Activated CD8-positive, alpha-beta memory T cell treated with anti-CD3 and anti-CD28 coated beads, Interleukin-2, amount 10 ng/mL, durations not matched to agents 7 days and 5 days (primary cell): Measurements from ENCODE around the gene TMED4. TPM values are rescaled to one million over a fixed set of nuclear protein-coding genes. Genes with fewer than 3 reads are reported as not detected.

Experiments used
- ATAC-seq: fragments of 150-1000 bp; cut with Tn5 transposase; one replicate; pipeline ENCODE4 v1.10.0; 2021; ENCODE audit warnings: moderate library complexity
- CTCF ChIA-PET: fragments of 350-600 bp; sonication (Branson Sonifier 250); formaldehyde crosslinking; loops from one replicate; lab custom pipeline; 2021; ENCODE audit warnings: antibody characterized with exemption; lab: Charles Lee
- DNase-seq: peaks from one replicate; pipeline ENCODE4 v3.0.0-alpha.2; 2020
- H3K27ac Mint-ChIP-seq: one replicate; pipeline ENCODE4 v1.8.0; 2021; ENCODE audit warnings: mild to moderate bottlenecking, mixed read lengths
- H3K27me3 Mint-ChIP-seq: one replicate; pipeline ENCODE4 v1.8.0; 2021; ENCODE audit warnings: mixed read lengths
- H3K36me3 Mint-ChIP-seq: one replicate; pipeline ENCODE4 v1.8.0; 2021; ENCODE audit warnings: mild to moderate bottlenecking, mixed read lengths
- H3K4me1 Mint-ChIP-seq: one replicate; pipeline ENCODE4 v1.8.0; 2021; ENCODE audit warnings: mixed read lengths
- H3K4me3 Mint-ChIP-seq: one replicate; pipeline ENCODE4 v1.8.0; 2021; ENCODE audit warnings: mild to moderate bottlenecking, moderate library complexity, mixed read lengths
- H3K9me3 Mint-ChIP-seq: one replicate; pipeline ENCODE4 v1.8.0; 2022; ENCODE audit warnings: low read depth, mixed read lengths
- total RNA-seq, 2 experiments: library from RNA; stranded (reverse); gene quantifications; one replicate each; pipeline ENCODE4 v1.2.3, GENCODE V29; 2021

The TMED4 gene
- total RNA-seq, 2 experiments from 2014 or later = 74.8 to 77.4 TPM

DNA sequence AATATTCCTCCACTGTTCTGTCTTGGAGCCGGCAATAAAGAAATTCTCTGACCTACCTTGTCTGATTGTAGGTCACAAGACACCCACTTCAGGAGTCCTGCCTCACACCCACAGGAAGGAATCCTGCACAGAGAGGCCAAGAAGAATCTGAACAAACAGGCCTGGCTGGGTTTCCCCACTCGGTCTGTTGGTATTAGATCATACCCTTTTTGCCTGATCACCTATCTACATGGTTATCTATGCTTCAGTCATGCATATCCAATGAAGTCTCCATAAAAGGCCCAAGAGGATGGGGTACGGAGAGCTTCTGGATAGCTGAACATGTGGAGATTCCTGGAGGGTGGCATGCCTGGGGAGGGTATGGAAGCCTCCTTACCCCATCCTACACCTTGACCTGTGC, 36.7 kb upstream of the TMED4 start:
- no peaks in the 10 kb centered on the region for H3K27me3 Mint-ChIP-seq
- no peak overlapping the region for H3K4me3 Mint-ChIP-seq
- ATAC-seq (no peak), DNase-seq (no peak)
- H3K4me1 Mint-ChIP-seq = peaks cover 84% of the 10 kb centered on the region
- peaks cover 40% of the 10 kb centered on the region for H3K36me3 Mint-ChIP-seq
- CTCF ChIA-PET = interaction anchor here (4.5 kb wide), 1 partner anchor 12 kb away, joined by 20 read pairs; the partner anchor contains the start of gene OGDH
- no peaks in the 10 kb centered on the region for H3K9me3 Mint-ChIP-seq
- H3K27ac Mint-ChIP-seq = peak overlapping the region; percentile 85

DNA sequence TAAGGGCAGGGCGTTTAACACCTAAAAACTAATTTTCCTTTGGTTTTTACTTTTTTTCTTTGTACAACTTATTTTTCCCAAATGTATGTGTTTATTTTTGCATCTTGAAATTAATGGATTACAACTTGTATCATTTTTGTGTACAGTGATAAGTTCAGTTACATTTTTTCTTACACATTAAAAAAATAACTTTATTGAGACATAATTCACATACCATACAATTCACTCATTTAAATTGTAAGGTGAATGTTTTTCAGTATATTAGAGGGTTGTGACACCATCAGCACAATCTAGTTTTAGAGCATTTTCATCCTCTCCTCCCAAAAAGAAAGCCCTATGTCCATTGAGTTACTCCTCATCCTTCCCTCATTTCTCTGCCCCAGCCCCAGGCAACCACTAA, 36.0 kb upstream of the TMED4 start:
- Mint-ChIP-seq H3K4me1 (peaks cover 79% of the 10 kb centered on the region), H3K27ac (peak overlapping the region; percentile 85), H3K9me3 (no peaks in the 10 kb centered on the region), H3K36me3 (peaks cover 38% of the 10 kb centered on the region), H3K27me3 (no peaks in the 10 kb centered on the region), H3K4me3 (no peak overlapping the region)
- ATAC-seq (no peak), DNase-seq (no peak)
- CTCF ChIA-PET = interaction anchor here (4.5 kb wide), 1 partner anchor 11 kb away, joined by 20 read pairs; the partner anchor contains the start of gene OGDH

DNA sequence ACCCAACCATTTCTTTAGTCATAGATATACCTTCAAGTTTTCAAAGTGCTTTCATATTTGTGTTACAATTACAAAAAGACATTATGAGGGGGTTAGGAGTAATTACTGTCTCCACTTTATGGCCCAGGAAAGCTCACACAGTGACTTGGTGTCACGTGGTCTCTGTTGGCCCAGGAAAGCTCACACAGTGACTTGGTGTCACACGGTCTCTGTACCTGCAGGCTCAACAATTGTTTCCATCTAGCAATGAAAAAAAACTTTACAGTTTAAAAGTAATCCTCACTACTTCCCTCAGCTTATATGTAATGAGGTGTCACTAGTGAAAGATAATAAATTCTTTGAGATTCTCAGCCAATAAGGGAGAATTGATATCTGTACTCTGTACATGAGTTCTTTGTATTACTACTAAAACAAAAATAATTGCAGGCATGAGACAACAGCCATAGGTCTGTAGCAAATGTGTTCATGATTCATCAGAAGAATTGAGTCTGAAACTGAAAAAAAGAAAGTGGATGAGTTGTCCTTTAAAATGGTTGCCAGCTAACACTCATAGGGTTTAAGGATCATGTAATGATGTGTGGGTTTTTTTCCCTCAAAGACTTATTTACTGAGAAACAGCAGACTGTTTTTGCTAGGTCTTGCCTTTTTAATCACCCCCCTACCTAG, 35.3 kb upstream of the TMED4 start:
- ATAC-seq (peak; percentile 71), DNase-seq (peak; percentile 55)
- H3K27me3 Mint-ChIP-seq = no peaks in the 10 kb centered on the region
- H3K27ac Mint-ChIP-seq = peak overlapping the region; percentile 85
- CTCF ChIA-PET = interaction anchor here (1.1 to 4.5 kb wide), 4 partner anchors 10 to 22 kb away, joined by 3 to 20 read pairs (median 5); partner anchors contain the start of gene OGDH
- H3K4me1 Mint-ChIP-seq = peaks cover 74% of the 10 kb centered on the region
- H3K9me3 Mint-ChIP-seq = no peaks in the 10 kb centered on the region
- H3K4me3 Mint-ChIP-seq = no peak overlapping the region
- peaks cover 36% of the 10 kb centered on the region for H3K36me3 Mint-ChIP-seq

DNA sequence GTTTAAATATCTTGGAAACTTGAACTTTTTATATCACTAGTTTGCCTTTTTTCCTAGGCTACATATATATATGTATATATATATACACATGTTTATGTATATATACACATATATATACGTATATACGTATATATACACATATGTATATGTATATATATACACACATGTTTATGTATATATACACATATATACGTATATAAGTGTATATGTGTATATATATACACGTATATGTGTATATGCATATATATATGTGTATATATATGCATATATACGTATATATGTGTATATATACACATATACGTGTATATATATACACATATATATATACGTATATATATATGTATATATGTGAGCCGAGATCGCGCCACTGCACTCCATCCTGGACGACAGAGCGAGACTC, 34.5 kb upstream of the TMED4 start:
- H3K36me3 Mint-ChIP-seq = peaks cover 35% of the 10 kb centered on the region
- CTCF ChIA-PET = interaction anchor here (1.1 to 4.5 kb wide), 5 partner anchors 10 to 230 kb away, joined by 3 to 20 read pairs (median 4); partner anchors contain the start of gene OGDH

DNA sequence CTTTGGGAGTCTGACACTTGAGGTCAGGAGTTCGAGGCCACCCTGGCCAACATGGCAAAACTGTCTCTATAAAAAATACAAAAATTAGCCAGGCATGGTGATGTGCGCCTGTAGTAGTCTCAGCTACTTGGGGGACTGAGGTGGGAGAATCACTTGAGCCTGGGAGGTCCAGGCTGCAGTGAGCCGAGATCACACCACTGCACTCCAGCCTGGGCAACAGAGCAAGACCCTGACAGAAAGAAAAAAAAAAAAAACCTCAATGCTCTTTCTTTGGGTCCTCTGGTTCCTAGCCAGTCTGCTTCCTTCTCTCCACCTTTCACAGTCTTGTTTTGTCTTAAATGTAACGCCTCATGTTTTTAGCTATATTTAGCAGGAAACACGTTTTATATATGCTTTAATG, 33.8 kb upstream of the TMED4 start:
- no peaks in the 10 kb centered on the region for H3K9me3 Mint-ChIP-seq
- DNase-seq (no peak), ATAC-seq (no peak)
- H3K36me3 Mint-ChIP-seq = peaks cover 28% of the 10 kb centered on the region
- H3K27ac Mint-ChIP-seq = peak overlapping the region; percentile 62
- no peaks in the 10 kb centered on the region for H3K27me3 Mint-ChIP-seq
- no peak overlapping the region for H3K4me3 Mint-ChIP-seq
- CTCF ChIA-PET = interaction anchor here (1.1 to 4.5 kb wide), 2 partner anchors 9 to 230 kb away, joined by 4 to 20 read pairs; partner anchors contain the start of gene OGDH
- peaks cover 65% of the 10 kb centered on the region for H3K4me1 Mint-ChIP-seq

More for the DNA sequence above, 34.5 kb upstream of the TMED4 start:
- ATAC-seq (no peak), DNase-seq (no peak)
- Mint-ChIP-seq H3K27me3 (no peaks in the 10 kb centered on the region), H3K27ac (no peak overlapping the region), H3K4me3 (no peak overlapping the region), H3K4me1 (peaks cover 71% of the 10 kb centered on the region), H3K9me3 (no peaks in the 10 kb centered on the region)

DNA sequence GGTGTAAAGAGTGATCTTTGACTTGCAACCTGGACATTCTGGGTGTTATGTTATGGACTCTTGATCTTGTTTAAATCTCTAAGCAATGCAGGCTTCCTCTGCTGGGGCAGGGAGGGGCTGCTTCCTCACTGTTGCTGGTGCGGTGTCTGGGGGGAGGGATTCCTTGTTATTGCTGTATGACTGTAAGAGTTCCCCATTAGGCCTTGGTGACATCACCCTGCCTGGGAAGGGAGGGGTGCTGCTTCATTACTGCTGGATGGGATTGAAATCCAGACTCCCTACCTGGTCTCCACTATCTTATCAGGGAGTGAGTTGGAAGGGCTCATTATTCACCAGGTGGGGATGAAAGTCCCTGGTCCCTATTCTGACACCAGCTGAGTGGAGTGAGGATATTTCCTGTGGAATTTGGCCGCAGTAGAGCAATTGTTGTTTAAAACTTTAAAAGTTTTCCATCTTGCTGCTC, 33.1 kb upstream of the TMED4 start:
- Mint-ChIP-seq H3K9me3 (no peaks in the 10 kb centered on the region), H3K27ac (peak overlapping the region; percentile 62), H3K36me3 (peaks cover 26% of the 10 kb centered on the region), H3K27me3 (no peaks in the 10 kb centered on the region), H3K4me1 (peaks cover 65% of the 10 kb centered on the region), H3K4me3 (no peak overlapping the region)
- ATAC-seq = no peak
- CTCF ChIA-PET = interaction anchor here (2.5 to 4.5 kb wide), 2 partner anchors 7 to 8 kb away, joined by 6 to 20 read pairs; partner anchors contain the start of gene OGDH
- DNase-seq = peak; percentile 51

DNA sequence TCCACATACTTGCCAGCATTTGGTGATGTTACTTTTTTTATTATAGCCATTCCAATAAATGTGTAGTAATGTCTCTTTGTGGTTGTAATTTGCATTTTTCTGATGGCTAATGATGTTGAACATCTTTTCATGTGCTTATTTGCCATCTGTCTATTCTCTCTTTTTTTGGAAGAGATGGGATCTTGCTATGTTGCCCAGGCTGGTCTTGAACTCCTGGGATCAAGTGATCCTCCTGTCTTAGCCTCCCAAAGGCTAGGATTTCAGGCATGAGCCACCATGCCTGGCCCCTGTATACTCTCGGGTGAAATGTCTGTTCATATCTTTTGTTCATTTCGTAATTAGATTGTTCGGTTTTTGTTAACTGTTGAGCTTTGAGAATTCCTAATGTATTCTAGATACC, 27.8 kb upstream of the TMED4 start:
- Mint-ChIP-seq H3K4me3 (no peak overlapping the region), H3K36me3 (peaks cover 24% of the 10 kb centered on the region), H3K27ac (peak overlapping the region; percentile 56), H3K4me1 (peaks cover 62% of the 10 kb centered on the region), H3K27me3 (no peaks in the 10 kb centered on the region), H3K9me3 (no peaks in the 10 kb centered on the region)
- DNase-seq = no peak
- CTCF ChIA-PET = interaction anchor here (0.6 to 1.8 kb wide), 4 partner anchors 13 to 81 kb away, joined by 3 to 8 read pairs (median 4); no protein-coding TSS in a partner anchor
- ATAC-seq = no peak

DNA sequence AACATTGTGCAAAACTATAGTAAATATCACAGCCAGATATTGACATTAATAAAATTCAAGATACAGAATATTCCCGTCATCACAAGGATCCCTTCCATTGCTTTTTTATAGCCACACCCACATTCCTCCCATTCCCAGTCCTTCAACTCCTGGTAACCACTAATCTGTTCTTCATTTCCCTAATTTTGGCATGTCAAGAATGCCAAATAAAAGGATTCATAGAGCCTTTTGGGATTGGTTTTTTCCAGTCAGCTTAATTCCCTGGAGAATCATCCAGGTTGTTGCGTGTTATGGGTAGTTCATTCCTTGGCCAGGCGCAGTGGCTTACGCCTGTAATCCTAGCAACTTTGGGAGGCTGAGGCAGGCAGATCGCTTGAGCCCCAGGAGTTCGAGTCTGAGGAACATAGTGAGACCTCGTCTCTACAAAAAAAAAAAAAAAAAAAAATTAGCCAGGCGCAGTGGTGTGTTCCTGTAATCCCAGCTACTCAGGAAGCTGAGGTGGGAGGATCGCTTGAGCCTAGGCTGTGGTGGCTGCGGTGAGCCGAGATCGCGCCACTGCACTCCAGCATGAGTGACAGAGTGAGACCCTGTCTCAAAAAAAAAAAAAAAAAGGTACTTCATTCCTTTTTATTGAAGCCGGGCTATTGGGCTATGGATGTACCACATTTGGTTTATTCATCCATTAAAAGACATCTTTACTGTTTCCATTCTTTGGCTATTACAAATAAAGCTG, 27.1 kb upstream of the TMED4 start:
- Mint-ChIP-seq H3K4me3 (peak overlapping the region; percentile 47), H3K27ac (peak overlapping the region; percentile 46), H3K27me3 (peaks cover under 1% of the 10 kb centered on the region), H3K36me3 (peaks cover 20% of the 10 kb centered on the region), H3K9me3 (no peaks in the 10 kb centered on the region), H3K4me1 (peaks cover 57% of the 10 kb centered on the region)
- CTCF ChIA-PET = interaction anchor here (1.3 to 1.8 kb wide), 3 partner anchors 14 to 25 kb away, joined by 3 to 8 read pairs (median 4); no protein-coding TSS in a partner anchor
- ATAC-seq = no peak
- peak; percentile 59 for DNase-seq

DNA sequence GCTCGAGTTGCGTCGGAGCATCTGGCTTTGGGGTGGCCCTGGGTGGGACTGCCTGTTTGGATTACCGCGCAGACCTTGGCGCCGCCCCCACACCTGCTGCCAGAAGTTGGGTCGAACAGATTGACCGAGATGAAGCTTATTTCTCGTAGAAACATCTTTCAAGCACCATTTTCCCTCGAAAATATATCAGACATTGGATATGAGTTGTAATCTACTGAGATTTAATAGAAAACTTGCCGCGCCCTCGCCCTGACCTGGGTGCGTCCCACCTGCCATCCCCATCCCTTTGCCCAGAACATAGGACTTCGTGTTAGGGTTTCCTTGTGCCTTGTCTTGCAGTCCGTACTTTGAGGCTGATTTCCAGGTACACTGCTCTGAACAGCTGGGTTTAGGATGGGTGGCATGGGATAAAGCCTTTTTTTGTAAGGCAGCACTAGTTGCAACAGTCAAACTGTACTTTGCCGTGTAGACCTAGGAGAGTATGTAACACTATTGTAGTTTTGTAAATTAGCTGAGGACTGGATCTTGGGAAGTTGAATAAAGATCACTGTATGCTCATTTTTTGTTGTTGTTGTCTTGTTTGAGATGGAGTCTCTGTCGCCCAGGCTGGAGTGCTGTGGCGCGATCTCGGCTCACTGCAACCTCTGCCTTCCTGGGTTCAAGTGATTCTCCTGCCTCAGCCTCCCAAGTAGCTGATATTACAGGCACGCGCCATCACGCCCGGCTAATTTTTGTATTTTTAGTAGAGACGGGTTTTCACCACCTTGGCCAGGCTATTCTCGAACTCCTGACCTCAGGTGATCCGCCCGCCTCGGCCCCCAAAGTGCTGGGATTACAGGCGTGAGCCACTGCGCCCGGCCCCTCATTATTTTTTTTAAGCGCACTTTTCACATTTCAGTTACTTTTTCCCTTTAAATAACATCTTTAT, 25.4 kb upstream of the TMED4 start:
- ATAC-seq = no peak
- CTCF ChIA-PET = interaction anchor here (0.8 to 3.3 kb wide), 14 partner anchors 10 to 274 kb away, joined by 3 to 20 read pairs (median 4); partner anchors contain the start of gene H2AZ2
- peaks cover 54% of the 10 kb centered on the region for H3K4me1 Mint-ChIP-seq

DNA sequence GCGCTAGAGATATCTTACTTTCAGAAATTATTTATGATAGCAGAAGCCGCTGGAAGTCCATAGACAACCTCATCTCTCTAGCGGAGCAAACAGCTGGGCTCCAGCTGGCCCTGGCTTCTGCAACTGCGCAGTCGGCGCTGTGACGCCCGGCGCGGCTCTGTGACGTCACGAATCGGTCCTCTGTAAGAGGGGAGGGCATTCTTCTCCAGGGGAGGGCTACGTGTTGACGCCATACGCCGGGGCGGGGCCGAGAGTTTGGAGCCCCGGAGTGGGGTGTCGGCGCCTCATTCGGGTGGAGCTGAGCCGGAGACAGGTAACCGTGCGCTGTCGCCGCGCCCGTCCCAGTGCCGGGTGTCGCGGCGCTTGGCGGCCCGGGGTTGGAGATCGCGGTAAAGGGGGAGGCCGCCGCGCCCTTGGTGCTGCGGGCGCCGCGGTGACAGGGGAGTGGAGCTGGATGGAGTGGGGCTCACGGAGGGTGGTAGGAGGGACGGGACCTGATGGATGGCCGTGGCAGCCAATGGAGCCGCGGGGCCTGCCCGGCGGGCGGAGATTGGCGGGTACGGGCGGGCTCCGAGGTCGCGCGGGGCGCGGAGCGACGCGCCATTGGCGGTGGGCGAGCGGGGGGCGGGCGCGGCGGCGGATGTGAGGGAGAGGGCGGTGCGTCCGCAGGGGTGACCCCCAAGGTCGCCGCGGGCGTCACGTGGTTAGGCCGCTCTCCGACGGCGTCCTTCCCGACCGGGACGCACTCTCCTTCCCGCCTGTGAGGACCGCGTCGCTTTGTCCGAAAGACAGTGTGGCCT, 24.5 kb upstream of the TMED4 start, which contains the start of gene OGDH:
Gene OGDH (plus strand): TSS at position 287 of the 800 bp plus-strand sequence. CDS start 17,717 bp downstream, outside the sequence.
- H3K4me3 Mint-ChIP-seq = peak within 1 kb of the TSS; percentile 99
- peaks cover 18% of the 10 kb centered on the region for H3K36me3 Mint-ChIP-seq
- DNase-seq (peak; percentile 100), ATAC-seq (peak; percentile 98)
- H3K4me1 Mint-ChIP-seq = peaks cover 51% of the 10 kb centered on the region
- CTCF ChIA-PET = interaction anchor here (0.8 to 3.3 kb wide), 15 partner anchors 11 to 275 kb away, joined by 3 to 20 read pairs (median 4); partner anchors contain the start of gene H2AZ2
- peaks cover 5% of the 10 kb centered on the region for H3K27me3 Mint-ChIP-seq
- H3K27ac Mint-ChIP-seq = peak within 1 kb of the TSS; percentile 99
- H3K9me3 Mint-ChIP-seq = no peaks in the 10 kb centered on the region

More for the DNA sequence above, 25.4 kb upstream of the TMED4 start:
- Mint-ChIP-seq H3K4me3 (peak overlapping the region; percentile 99), H3K9me3 (no peaks in the 10 kb centered on the region), H3K27ac (peak overlapping the region; percentile 99), H3K36me3 (peaks cover 19% of the 10 kb centered on the region), H3K27me3 (peaks cover 5% of the 10 kb centered on the region)
- no peak for DNase-seq

DNA sequence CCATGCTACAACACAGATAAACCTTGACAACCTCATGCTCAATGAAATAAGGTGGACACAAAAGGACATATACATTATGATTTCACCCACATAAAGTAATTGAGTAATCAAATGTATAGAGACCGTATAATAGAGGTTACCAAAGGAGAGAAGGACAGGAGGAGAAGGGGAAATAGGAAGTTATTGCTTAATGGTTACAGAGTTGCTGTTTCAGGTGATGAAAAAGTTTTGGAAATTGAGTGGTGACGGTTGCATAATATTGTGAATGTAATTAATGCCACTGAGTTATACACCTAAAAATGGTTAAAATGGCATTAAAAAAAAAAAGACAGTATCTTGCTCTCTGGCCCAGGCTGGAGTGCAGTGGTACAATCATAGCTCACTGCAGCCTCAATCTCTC, 22.9 kb upstream of the TMED4 start:
- DNase-seq (no peak), ATAC-seq (no peak)
- Mint-ChIP-seq H3K27me3 (peaks cover 8% of the 10 kb centered on the region), H3K27ac (no peak overlapping the region), H3K4me3 (peak overlapping the region; percentile 21), H3K36me3 (peaks cover 15% of the 10 kb centered on the region), H3K4me1 (peaks cover 42% of the 10 kb centered on the region), H3K9me3 (no peaks in the 10 kb centered on the region)
- CTCF ChIA-PET = interaction anchor here (0.7 to 1.7 kb wide), 2 partner anchors 13 to 27 kb away, joined by 3 read pairs; no protein-coding TSS in a partner anchor
